Duodenal mucosa (tissue), 2 donors: ENCODE results near the gene PRSS33.

Experiments used
- H3K27ac ChIP-seq: one replicate; pipeline ENCODE4 v1.7.0; 2013; ENCODE audit warnings: low read depth, low read length
- H3K27me3 ChIP-seq, 2 donors: one replicate each; pipeline ENCODE4 v1.7.0; 2013; ENCODE audit warnings: low read length in 2 of 2, control low read depth in 1 of 2; ENCODE audit not compliant: insufficient read depth in 2 of 2, control insufficient read depth in 1 of 2
- H3K36me3 ChIP-seq, 2 donors: one replicate each; pipeline ENCODE4 v1.7.0; 2013; ENCODE audit warnings: low read length in 2 of 2, control low read depth in 1 of 2; ENCODE audit not compliant: insufficient read depth in 2 of 2, control insufficient read depth in 1 of 2
- H3K4me1 ChIP-seq, 2 donors: one replicate each; pipeline ENCODE4 v1.7.0; 2013; ENCODE audit warnings: low read length in 2 of 2, control low read depth in 1 of 2; ENCODE audit not compliant: insufficient read depth in 2 of 2, control insufficient read depth in 1 of 2
- H3K4me3 ChIP-seq, 2 donors: one replicate each; pipeline ENCODE4 v1.7.0; 2013; ENCODE audit warnings: low read length in 2 of 2, low read depth in 1 of 2
- H3K9ac ChIP-seq, 2 donors: one replicate each; pipeline ENCODE4 v1.7.0; 2013; ENCODE audit warnings: low read length in 2 of 2, low read depth in 1 of 2
- H3K9me3 ChIP-seq, 2 donors: one replicate each; pipeline ENCODE4 v1.7.0; 2013; ENCODE audit warnings: low read length in 2 of 2, control low read depth in 1 of 2; ENCODE audit not compliant: control insufficient read depth in 1 of 2

Gene PRSS33

DNA sequence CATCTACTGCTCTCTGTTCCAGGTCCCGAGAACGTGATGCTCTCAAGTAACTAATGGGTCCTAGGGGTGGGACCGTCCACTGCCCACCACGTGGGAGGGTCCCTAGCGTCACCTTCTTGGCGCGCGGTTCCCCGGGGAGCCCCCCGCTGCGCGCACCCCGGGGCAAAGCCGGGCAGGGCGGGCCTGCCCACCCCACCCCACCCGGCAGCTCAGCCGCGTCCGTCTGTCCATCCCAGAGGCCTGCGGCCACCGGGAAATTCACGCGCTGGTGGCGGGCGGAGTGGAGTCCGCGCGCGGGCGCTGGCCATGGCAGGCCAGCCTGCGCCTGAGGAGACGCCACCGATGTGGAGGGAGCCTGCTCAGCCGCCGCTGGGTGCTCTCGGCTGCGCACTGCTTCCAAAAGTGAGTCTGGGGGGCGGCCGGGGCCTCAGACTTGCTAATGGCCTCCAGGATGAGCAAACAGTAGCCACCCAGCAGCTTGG lies 11.4 kb upstream of the PRSS33 start:
- Histone ChIP-seq H3K9ac (no peak overlapping the region), H3K27me3 (no peaks in the 10 kb centered on the region), H3K36me3 (no peaks in the 10 kb centered on the region), H3K4me1 (peaks cover 8 to 17% of the 10 kb centered on the region in 2 donors), H3K9me3 (peaks cover 3 to 4% of the 10 kb centered on the region in 2 donors), H3K4me3 (no peak overlapping the region), H3K27ac (no peak overlapping the region)

DNA sequence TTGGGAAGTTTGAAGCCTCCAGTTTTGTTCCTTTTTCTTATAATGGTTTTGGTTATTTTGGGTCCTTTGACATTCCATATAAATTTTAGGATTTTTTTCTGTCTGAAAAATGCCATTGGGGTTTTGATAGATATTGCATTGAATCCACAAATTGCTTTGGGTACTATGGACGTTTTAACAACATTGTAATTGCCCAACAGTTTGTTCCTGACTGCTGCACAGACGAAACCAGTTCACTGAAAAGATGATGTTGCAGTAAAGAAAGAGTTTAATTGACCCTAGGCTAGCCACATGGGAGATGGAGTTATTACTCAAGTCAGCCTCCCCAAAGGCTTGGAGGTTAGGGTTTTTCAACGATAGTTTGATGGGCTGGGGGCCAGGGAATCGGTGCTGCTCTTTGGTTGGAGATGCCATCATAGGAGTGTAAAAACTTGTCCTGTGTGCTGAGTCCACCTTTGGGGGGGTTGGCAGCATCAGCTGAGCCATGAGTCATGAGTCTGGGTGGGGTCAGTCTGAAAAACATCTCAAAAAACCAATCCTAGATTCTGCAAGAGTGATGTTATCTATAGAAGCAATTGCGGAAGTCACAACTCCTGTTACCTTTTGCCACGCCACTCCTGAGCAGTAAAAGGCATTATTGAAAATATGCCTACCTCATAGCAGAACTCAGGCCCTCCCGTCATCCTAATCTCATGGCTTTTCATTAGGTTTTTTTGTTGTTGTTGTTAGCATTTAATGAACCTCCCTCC lies 8.2 kb upstream of the PRSS33 start:
- Histone ChIP-seq H3K36me3 (no peaks in the 10 kb centered on the region), H3K27ac (no peak overlapping the region), H3K4me1 (peaks cover 8 to 21% of the 10 kb centered on the region in 2 donors), H3K4me3 (no peak overlapping the region), H3K9me3 (no peaks in the 10 kb centered on the region), H3K27me3 (peaks cover 0 to 2% of the 10 kb centered on the region in 2 donors), H3K9ac (no peak overlapping the region)

DNA sequence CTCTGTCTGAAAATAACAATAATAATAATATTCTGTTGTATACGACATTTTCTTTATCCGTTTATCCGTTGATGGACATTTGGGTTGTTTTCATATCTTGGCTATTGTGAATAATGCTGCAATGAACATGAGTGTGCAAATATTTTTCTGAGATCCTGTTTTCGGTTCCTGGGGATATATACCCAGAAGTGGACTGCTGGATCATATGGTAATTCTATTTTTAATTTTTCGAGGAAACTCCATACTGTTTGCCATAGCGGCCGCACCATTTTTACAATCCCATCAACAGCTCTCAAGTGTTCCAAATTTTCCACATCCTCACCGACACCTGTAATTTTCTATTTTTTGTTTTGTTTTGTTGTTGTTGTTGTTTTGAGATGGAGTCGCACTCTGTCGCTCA lies 5.6 kb upstream of the PRSS33 start:
- peaks cover 0 to 9% of the 10 kb centered on the region in 2 donors for H3K27me3 ChIP-seq
- no peaks in the 10 kb centered on the region for H3K36me3 ChIP-seq
- no peak overlapping the region for H3K9ac ChIP-seq
- no peak overlapping the region for H3K27ac ChIP-seq
- H3K4me1 ChIP-seq: peaks cover 8 to 15% of the 10 kb centered on the region in 2 donors
- no peak overlapping the region for H3K4me3 ChIP-seq
- no peaks in the 10 kb centered on the region for H3K9me3 ChIP-seq

GRCh38 chr16:2791174-2791573 lies 3.8 kb upstream of the PRSS33 start:
- no peaks in the 10 kb centered on the region for H3K36me3 ChIP-seq
- H3K9me3 ChIP-seq: no peaks in the 10 kb centered on the region
- H3K4me1 ChIP-seq: peaks cover 11 to 16% of the 10 kb centered on the region in 2 donors
- H3K4me3 ChIP-seq: no peak overlapping the region
- H3K9ac ChIP-seq: no peak overlapping the region
- H3K27me3 ChIP-seq: peaks cover 4 to 20% of the 10 kb centered on the region in 2 donors
- H3K27ac ChIP-seq: no peak overlapping the region

- Histone ChIP-seq H3K27ac (no peak overlapping the region), H3K4me1 (peaks cover 13 to 17% of the 10 kb centered on the region in 2 donors), H3K36me3 (no peaks in the 10 kb centered on the region), H3K4me3 (no peak overlapping the region), H3K9me3 (no peaks in the 10 kb centered on the region), H3K27me3 (peaks cover 10 to 25% of the 10 kb centered on the region in 2 donors), H3K9ac (no peak overlapping the region)
These were observed 3.3 kb upstream of the PRSS33 start for GRCh38 chr16:2790631-2791030.

- Histone ChIP-seq H3K9me3 (no peaks in the 10 kb centered on the region), H3K27ac (no peak overlapping the region), H3K4me1 (peaks cover 6 to 17% of the 10 kb centered on the region in 2 donors), H3K36me3 (no peaks in the 10 kb centered on the region), H3K27me3 (peaks cover 13 to 28% of the 10 kb centered on the region in 2 donors), H3K4me3 (no peak overlapping the region), H3K9ac (no peak overlapping the region)
These were observed 601 bp upstream of the PRSS33 start for GRCh38 chr16:2787961-2788360.

DNA sequence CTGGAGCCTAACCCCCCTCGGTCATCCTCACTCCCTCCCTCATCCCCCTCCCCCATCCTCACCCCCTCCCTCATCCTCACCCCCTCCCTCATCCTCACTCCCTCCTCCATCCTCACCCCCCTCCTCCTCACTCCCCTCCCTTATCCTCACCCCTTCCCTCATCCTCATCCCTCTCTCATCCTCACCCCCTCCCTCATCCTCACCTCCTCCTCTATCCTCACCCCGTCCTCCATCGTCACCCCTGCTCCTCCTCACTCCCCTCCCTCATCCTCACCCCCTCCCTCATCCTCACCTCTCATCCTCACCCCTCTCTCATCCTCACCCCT lies 571 bp downstream of the PRSS33 start:
- Histone ChIP-seq H3K9me3 (no peaks in the 10 kb centered on the region), H3K9ac (no peak overlapping the region), H3K4me3 (no peak overlapping the region), H3K27ac (no peak overlapping the region), H3K4me1 (peaks cover 6 to 17% of the 10 kb centered on the region in 2 donors), H3K27me3 (peaks cover 13 to 28% of the 10 kb centered on the region in 2 donors), H3K36me3 (no peaks in the 10 kb centered on the region)

GRCh38 chr16:2786061-2786825 lies 1.1 kb downstream of the PRSS33 start:
- Histone ChIP-seq H3K9ac (no peak overlapping the region), H3K4me1 (peaks cover 6 to 17% of the 10 kb centered on the region in 2 donors), H3K27me3 (peaks cover 13 to 28% of the 10 kb centered on the region in 2 donors), H3K4me3 (peak overlapping the region in 1 of 2 donors; percentile 54), H3K27ac (no peak overlapping the region), H3K9me3 (no peaks in the 10 kb centered on the region), H3K36me3 (no peaks in the 10 kb centered on the region)

DNA sequence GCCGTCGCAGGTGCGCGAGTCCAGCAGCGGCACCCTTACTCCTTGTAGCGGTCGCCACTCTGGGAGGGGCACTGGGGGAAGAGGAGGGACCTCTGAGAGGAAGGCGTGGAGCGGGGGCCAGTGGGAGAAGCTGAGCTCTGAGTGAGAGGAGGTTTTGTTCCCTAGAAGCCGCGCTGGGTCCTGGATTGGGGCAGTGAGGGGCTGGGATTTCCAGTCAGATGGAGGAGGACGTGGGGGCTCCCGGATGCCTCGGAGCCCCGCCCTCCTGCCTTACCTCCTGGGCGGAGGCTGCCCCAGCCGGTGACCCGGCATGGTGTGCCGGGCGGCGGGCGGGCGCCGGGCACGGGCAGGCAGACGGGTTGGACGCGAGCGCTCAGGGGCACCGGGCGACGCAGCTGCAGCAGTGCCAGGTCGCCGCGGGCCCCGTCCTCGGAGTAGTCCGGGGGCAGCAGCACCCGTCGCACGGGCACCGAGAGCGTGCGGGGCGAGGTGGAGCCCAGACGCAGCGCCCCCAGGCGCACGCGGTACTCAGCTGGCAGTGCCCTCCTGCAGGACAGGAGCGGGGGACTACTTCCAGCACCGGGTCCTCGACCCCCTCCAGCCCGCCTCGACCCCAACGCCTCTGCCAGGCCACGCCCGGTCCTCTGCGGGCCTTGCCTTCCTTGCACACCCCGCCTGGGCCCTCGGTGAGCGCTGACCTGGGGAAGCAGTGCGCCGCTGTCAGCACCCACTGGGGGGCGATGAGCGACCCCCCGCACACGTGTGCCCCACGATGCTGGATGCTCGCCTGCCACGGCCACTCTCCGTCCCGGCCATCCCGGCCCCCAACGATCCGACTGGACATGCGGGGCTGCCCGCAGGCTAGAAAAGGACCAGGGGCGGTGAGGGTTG lies 2.0 kb downstream of the PRSS33 start:
- Histone ChIP-seq H3K4me1 (peaks cover 6 to 17% of the 10 kb centered on the region in 2 donors), H3K9ac (peak overlapping the region in 1 of 2 donors; percentile 32), H3K36me3 (no peaks in the 10 kb centered on the region), H3K27ac (no peak overlapping the region), H3K4me3 (peak overlapping the region; percentile 40 to 54), H3K9me3 (no peaks in the 10 kb centered on the region), H3K27me3 (peaks cover 13 to 24% of the 10 kb centered on the region in 2 donors)
